OCI-LY1 (cell line): Measurements from ENCODE around the gene MMP11.

ENCODE experiments used
- EZH2 ChIP-seq: fragments of 200-600 bp; sonication (generic), shearing (Covaris generic); IDR thresholded peaks from 2 replicates; pipeline ENCODE4 v1.8.0; 2017; ENCODE audit warnings: borderline replicate concordance, mixed run types, mild to moderate bottlenecking, antibody characterized with exemption, low read length, moderate library complexity, mixed read lengths
- TF ChIP-seq, protein P1 (sequence below): fragments of 200-600 bp; sonication (generic), shearing (Covaris generic); IDR thresholded peaks from 2 replicates; pipeline ENCODE4 v1.5.1; 2017; ENCODE audit warnings: mild to moderate bottlenecking, antibody characterized with exemption, low read length, moderate library complexity, mixed read lengths

- TF ChIP-seq, protein P1, sequence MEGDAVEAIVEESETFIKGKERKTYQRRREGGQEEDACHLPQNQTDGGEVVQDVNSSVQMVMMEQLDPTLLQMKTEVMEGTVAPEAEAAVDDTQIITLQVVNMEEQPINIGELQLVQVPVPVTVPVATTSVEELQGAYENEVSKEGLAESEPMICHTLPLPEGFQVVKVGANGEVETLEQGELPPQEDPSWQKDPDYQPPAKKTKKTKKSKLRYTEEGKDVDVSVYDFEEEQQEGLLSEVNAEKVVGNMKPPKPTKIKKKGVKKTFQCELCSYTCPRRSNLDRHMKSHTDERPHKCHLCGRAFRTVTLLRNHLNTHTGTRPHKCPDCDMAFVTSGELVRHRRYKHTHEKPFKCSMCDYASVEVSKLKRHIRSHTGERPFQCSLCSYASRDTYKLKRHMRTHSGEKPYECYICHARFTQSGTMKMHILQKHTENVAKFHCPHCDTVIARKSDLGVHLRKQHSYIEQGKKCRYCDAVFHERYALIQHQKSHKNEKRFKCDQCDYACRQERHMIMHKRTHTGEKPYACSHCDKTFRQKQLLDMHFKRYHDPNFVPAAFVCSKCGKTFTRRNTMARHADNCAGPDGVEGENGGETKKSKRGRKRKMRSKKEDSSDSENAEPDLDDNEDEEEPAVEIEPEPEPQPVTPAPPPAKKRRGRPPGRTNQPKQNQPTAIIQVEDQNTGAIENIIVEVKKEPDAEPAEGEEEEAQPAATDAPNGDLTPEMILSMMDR: no peak
- no peak for TF ChIP-seq EZH2
These were observed 39.7 kb downstream of the MMP11 start for GRCh38 chr22:23812378-23812777.
